CD1c-positive myeloid dendritic cell (primary cell): ENCODE results near the gene EFHC1.
A peak's percentile ranks its signal among the peaks of the same experiment; 100 is the strongest.

Experiments
- DNase-seq: peaks from one replicate; pipeline ENCODE4 v3.0.0-alpha.2; 2016; ENCODE audit errors: extremely low spot score

Gene EFHC1

GRCh38 chr6:52502306-52503029 lies 82.3 kb downstream of the EFHC1 start:
- no peak for DNase-seq

GRCh38 chr6:52503323-52503747 lies 83.2 kb downstream of the EFHC1 start:
- no peak for DNase-seq

GRCh38 chr6:52503851-52504781 lies 84.0 kb downstream of the EFHC1 start:
- peak; percentile 48 for DNase-seq

GRCh38 chr6:52504782-52505136 lies 84.6 kb downstream of the EFHC1 start:
- DNase-seq, result no peak

GRCh38 chr6:52505726-52506409 lies 85.7 kb downstream of the EFHC1 start:
- DNase-seq, result no peak

GRCh38 chr6:52506476-52506875 lies 86.3 kb downstream of the EFHC1 start:
- no peak for DNase-seq

GRCh38 chr6:52507557-52508260 lies 87.6 kb downstream of the EFHC1 start:
- no peak for DNase-seq

GRCh38 chr6:52508261-52508739 lies 88.2 kb downstream of the EFHC1 start:
- no peak for DNase-seq

GRCh38 chr6:52509281-52510212 lies 89.4 kb downstream of the EFHC1 start:
- no peak for DNase-seq

- DNase-seq, result no peak
These were observed 90.0 kb downstream of the EFHC1 start for GRCh38 chr6:52510213-52510562.

- no peak for DNase-seq
These were observed 91.0 kb downstream of the EFHC1 start for GRCh38 chr6:52511163-52511562.

- no peak for DNase-seq
These were observed 91.5 kb downstream of the EFHC1 start for GRCh38 chr6:52511572-52512151.

GRCh38 chr6:52512199-52512598 lies 92.1 kb downstream of the EFHC1 start:
- no peak for DNase-seq

- no peak for DNase-seq
These were observed 93.3 kb downstream of the EFHC1 start for GRCh38 chr6:52513464-52513863.

- DNase-seq, result no peak
These were observed 93.8 kb downstream of the EFHC1 start for GRCh38 chr6:52513896-52514295.

- DNase-seq, result peak; percentile 23
These were observed 94.4 kb downstream of the EFHC1 start for GRCh38 chr6:52514514-52514913.

- DNase-seq, result no peak
These were observed 95.2 kb downstream of the EFHC1 start for GRCh38 chr6:52515219-52515960.

GRCh38 chr6:52516269-52516668 lies 96.1 kb downstream of the EFHC1 start:
- DNase-seq, result no peak

GRCh38 chr6:52516943-52517342 lies 96.8 kb downstream of the EFHC1 start:
- no peak for DNase-seq
